ENCODE data around the gene CPEB3. TPM values are rescaled to one million over a fixed set of nuclear protein-coding genes. Genes with fewer than 3 reads are reported as not detected.
A peak's percentile ranks its signal among the peaks of the same experiment; 100 is the strongest.
"Not testable (repeated sequence)": the region's sequence is repeated elsewhere in the genome, so short reads cannot be mapped to it uniquely, and the experiment has no call there.

The CPEB3 gene
- total RNA-seq, 1 donor from 2014 or later: 5.1 TPM

DNA sequence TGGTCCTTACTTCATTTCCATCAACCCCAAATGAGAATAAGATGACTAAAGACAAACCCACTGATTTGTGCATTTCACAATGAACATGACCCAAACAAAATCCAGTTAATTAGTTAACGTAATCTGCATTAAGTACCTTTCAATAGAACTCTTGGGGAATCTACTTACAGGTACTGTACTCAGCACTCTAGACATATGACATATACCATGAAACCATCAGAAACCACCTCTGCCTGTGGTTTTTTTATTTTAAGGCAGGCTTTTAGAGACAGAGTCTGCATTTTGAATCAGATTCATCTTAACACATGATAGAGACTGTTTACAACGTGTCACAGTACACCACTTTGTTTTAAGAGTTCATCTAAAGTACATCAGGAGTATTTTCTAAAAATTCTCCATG lies 198.9 kb downstream of the CPEB3 start:
- ATAC-seq: no peak

- peak; percentile 97 for ATAC-seq
Measured at GRCh38 chr10:92087750-92088395, 203.0 kb downstream of the CPEB3 start.

- ATAC-seq: no peak
Measured at GRCh38 chr10:92082583-92083280, 208.1 kb downstream of the CPEB3 start.

GRCh38 chr10:92081641-92082040 lies 209.2 kb downstream of the CPEB3 start:
- no peak for ATAC-seq

- no peak for ATAC-seq
Measured at GRCh38 chr10:92080244-92080643, 210.6 kb downstream of the CPEB3 start.

DNA sequence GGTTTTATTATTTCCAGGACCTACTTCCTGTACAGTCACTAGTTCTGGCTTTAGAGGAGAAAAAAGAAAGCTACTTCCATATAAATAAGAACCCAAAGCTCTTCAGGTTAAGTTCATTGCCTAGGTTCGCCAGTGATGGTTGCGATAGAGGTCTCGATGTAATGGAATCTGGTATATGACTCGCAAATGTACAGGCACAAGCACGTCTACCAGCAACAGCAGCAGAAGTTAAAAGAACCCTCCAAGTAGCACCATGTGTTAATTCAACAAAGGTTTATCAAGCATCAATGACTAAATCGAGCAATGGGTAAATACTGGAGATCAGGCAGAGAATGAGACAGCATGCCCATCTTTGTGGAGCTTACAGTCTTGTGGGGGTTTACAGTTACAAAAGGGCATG lies 211.9 kb downstream of the CPEB3 start:
- ATAC-seq: no peak

DNA sequence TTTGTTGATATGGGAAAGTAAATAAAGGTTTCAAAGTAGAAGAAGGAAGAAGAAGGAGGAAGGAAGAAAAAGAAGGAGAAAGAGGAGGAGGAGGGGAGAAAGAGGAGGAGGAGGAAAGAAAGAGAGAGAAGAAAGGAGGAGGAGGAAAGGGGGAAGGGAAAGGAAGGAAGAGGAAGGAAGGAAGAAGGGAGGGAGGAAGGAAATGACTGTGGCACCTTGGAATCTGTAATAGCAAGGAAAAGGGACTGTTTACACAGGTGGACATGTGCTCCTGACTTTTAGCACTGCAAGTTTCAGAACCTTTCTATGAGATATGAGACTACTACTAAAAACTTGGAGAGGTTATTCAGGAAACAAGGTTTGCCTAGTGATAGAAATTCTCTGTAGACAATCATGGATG lies 214.2 kb downstream of the CPEB3 start:
- no peak for ATAC-seq

- ATAC-seq: no peak
Measured at GRCh38 chr10:92075829-92076228, 215.0 kb downstream of the CPEB3 start.

DNA sequence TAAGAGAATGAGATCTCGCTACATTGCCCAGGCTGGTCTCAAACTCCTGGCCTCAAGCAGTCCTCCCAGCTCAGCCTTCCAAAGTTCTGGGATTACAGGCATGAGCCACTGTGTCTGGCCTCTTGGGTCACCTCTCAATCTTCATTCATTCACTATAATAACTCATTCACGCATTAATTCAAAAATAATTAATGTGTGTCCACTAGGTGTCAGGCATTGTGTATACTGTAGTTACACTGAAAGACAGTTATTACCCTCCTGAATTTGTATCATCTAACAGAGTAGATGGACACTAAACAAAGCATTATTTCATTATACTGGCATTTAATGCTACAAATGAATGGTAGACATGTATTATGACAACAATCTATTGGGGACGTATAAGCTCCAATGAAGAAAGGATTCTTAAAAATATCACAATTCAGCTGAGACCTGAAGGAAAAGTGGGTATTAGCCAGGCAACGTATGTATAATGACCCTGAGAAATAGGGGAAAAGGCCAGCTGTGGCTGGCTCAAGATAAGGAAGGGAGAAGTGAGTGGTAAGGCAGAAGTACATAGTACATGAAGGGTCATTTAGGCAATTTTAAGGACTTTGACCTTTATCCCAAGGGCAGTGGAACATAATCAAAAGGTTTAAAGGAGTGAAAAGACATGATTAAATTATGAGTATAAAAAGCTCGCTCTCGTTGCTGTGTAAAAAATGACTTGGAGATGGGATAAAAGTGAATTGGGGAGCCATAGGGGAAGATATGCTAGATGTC lies 216.6 kb downstream of the CPEB3 start:
- ATAC-seq: no peak

- ATAC-seq: no peak
Measured at GRCh38 chr10:92068900-92069299, 222.0 kb downstream of the CPEB3 start.

DNA sequence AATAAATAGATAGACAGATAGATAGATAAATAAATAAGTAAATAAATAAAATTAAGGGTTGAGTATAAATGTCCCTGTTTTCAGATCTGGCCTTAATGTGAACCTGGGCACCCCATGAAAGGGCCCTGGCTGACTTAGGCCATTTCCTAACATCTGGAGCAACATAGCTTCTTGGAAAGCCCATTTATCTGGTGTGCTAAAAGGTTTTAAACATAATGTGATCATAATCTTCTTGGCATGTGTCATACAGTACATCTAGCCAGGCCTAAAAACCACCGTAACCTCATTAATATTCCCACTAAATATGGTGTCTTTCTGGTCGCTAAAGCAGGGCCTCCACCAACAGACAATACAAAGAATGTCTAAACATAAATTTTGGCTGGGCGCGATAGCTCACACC lies 224.5 kb downstream of the CPEB3 start:
- no peak for ATAC-seq

DNA sequence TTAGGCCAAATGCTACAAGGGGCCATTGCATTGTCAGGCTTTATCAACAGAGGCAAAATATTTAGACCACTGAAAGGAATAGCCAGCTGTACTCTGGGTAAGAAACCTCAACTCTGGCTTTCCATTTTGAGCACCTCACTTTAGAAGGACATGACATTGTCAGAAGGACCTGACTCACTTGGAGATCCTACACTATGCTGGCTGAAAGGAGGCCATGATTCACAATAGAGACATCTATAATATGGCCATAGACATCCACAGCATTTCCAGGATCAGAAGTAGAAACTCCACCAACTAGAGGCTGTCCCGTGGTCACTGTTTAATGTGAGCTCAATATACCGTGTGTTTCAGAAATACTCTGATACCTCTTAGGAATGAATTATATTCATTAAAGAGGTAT lies 226.4 kb downstream of the CPEB3 start:
- no peak for ATAC-seq

- ATAC-seq: no peak
Measured at GRCh38 chr10:92062273-92062672, 228.6 kb downstream of the CPEB3 start.

DNA sequence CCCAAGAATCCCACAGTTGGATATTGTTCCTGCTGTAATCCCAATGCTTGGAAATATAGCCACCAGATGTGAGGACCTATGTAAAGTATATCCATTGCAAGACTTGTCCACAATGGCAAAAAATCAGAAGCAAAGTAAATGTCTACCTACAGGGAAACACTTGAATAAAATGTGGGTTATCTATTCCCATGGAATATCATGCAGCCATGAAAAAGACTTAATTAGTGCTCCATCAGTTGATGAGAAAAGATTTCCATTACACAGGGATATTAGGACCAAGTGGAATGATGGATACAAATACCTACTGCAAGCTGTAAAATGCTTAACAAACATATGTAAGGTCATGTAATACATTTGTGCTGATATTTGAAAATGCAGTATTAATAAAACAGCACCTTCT lies 236.1 kb downstream of the CPEB3 start:
- no peak for ATAC-seq

- ATAC-seq: no peak
Measured at GRCh38 chr10:92052741-92053140, 238.1 kb downstream of the CPEB3 start.

- no peak for ATAC-seq
Measured at GRCh38 chr10:92052088-92052487, 238.8 kb downstream of the CPEB3 start.

- no peak for ATAC-seq
Measured at GRCh38 chr10:92047215-92047614, 243.7 kb downstream of the CPEB3 start.

DNA sequence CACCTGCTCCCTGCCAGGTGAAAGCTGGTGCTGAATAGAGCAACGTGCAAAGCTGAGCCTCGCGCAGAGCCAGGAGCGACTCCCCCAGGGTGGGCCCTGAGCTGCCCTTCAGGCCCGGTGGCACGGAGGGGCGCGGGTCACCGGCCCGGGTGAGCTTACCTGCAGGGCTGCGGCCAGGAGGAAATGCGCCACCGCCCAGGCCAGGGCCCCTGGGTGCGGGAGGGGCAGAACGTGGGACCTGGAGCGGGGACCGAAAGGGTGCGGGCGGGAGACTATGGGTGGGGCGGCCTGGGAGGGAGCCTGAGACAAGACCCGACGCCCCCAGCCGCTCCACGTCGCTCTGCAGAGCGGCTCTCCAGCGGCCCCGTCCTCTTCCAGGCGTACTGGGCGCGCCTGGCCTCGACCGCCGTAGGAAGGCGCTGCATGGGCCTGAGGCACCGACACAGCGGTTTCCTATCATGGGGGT lies 245.2 kb downstream of the CPEB3 start:
- ATAC-seq: peak; percentile 40

GRCh38 chr10:92042541-92042940 lies 248.3 kb downstream of the CPEB3 start:
- ATAC-seq: no peak

- no peak for ATAC-seq
Measured at GRCh38 chr10:92038949-92039348, 251.9 kb downstream of the CPEB3 start.

DNA sequence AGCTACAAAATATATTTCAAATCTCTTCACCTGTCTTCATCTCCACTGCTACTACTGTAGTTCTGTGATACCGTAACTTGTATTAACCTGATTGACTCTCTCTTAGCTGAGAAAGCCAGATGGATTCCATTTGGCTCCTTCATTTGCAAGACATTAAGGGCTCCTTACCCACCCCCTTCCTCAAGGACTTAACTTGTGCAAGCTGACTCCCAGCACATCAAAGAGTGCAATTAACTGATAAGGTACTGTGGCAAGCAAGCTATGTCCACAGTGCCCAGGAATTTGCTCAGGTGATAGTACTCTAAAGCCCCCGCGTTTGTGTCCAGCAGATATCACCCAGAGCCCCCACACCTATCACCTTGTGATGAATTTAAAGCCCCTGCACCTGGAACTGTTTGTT lies 257.8 kb downstream of the CPEB3 start:
- ATAC-seq: not testable (repeated sequence)

DNA sequence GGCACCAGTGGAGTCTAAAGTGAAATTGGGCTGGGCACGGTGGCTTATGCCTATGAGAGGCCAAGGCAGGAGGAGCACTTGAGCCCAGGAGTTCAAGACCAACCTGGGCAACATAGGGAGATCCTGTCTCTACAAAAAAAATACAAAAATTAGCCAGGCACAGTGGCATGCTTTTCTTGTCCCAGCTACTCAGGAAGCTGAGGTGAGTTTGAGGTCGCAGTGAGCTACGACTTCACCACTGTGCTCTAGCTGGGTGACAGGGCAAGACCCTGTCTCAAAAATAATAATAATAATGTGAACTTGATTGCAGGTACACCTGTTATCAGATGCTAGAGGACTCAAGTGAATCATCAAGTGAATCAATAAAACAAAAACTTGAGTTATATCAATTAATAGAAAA lies 259.3 kb downstream of the CPEB3 start:
- ATAC-seq: no peak

GRCh38 chr10:92027141-92027540 lies 263.7 kb downstream of the CPEB3 start:
- no peak for ATAC-seq

GRCh38 chr10:92025340-92025739 lies 265.5 kb downstream of the CPEB3 start:
- ATAC-seq: not testable (repeated sequence)

Measured in esophagus mucosa (tissue), 1 donor.